Dedifferentiated amniotic fluid mesenchymal stem cell (primary cell): ENCODE measurements around the gene RAPSN.

ENCODE experiments used
- DNase-seq: peaks from one replicate; pipeline ENCODE4 v3.0.0-alpha.2; 2016; ENCODE audit errors: extremely low spot score

Gene RAPSN

DNA sequence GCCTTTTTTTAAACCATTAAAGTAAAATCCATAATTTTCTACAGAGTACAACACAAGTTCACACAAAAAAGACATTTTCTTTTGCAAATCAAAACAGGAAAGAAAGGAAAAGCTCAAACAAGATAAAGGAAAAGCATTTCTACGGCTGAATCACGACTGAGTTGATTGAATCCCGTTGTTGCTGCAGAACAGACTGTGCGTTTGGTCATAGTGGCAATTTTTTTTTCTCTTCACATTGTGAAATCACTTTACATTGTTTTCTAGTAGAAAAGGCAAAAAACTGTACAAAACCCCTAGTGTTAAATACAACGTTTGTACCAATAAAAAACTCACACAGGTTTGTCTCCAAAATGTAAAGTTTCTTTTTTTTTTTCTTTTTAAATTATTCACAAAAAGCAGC, 17.3 kb upstream of the RAPSN start:
- no peak for DNase-seq

DNA sequence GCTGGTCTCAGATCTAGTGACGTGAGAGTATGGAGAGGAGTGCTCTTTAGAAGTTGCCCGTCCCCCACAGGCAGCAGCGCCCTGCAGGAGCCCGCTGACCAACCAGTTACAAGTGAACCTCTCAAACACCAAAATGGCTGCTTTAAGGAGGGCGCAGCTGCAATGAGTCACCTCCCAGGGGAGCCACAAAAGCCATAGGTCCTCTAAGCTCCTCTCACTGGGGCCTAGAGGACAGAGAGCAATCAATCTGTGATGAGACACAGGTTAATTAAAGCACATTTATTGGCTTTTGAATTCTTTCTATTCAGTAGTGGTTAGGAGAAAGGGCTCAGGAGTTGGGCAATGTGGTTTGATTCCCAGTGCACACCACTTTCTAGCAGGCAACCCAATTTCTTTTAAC, 15.5 kb upstream of the RAPSN start:
- DNase-seq: no peak

DNA sequence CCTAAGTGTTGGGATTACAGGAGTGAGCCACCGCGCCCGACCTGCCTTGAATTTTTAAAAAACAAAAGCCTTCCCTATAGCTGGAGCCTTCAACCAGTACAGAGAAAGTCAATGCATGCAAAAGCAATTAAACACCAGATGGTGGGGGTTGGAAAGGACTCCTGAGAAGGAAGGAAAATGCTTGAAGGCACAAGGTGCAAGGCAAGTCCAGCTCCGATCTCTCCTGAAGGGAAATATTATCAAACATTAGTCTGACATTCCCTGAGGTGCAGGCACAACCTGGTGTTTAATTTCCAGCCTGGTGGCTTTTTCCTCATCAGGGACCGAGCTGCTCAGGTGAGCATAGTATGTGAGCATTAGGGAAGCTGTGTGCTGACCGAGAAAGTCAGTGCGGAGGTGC, 12.9 kb upstream of the RAPSN start:
- no peak for DNase-seq

DNA sequence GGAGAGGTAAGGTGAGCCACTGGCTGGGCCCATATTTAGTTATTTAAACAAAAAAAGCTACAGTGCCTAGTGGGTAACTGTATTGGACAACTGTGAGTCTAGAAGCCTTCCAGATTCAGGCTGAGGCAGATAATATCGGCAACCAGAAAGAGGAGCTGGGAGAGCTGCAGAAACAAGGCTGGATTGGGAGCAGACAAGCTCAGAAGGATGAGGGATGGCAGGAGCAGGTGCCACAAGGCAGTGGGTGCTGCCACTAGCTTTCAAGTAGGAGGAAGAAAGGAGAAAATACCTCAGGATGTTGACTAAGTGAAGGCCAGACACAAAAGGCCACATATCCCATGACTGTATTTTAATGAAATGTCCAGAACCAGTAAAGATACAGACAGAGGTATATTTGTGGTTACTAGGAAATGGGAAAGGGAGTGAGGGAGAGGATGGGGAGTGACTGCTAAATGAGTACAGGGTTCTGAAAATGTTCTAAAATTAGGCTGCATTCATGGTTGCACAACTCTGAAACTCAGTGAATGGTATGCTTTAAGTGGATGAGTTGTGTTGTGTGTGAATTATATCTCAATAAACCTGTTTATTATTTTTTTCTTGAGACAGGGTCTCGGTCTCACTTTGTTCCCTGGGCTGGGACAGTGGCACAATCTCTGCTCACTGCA, 11.8 kb upstream of the RAPSN start:
- DNase-seq: no peak

DNA sequence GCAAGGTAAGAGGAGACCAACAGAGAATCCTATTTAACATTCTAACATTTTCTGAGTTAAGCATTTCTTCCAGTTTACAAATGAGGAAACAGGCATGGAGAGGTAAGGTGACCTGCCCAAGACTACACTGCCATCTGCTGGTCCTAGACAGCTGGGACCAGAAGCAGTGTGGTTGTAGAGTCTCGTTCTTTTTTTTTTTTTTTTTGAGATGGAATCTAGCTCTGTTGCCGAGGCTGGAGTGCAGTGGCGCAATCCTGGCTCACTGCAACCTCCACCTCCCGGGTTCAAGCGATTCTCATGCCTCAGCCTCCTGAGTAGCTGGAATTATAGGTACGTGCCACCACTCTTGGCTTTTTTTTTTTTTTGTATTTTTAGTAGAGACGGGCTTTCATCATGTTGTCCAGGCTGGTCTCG, 5.3 kb upstream of the RAPSN start:
- DNase-seq: peak; percentile 62

DNA sequence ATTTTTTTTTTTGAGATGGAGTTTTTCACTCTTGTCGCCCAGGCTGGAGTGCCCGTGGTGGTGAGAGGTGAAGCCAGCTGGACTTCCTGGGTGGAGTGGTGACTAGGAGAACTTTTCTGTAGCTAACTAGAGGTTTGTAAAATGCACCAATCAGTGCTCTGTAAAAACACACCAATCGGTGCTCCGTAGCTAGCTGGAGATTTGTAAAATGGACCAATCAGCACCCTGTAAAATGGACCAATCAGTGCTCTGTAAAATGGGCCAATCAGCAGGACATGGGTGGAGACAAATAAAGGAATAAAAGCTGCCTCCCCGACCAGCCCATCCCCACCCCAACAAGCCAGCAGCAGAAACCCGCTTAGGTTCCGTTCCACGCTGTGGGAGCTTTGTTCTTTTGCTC, 4.4 kb upstream of the RAPSN start:
- DNase-seq: no peak

DNA sequence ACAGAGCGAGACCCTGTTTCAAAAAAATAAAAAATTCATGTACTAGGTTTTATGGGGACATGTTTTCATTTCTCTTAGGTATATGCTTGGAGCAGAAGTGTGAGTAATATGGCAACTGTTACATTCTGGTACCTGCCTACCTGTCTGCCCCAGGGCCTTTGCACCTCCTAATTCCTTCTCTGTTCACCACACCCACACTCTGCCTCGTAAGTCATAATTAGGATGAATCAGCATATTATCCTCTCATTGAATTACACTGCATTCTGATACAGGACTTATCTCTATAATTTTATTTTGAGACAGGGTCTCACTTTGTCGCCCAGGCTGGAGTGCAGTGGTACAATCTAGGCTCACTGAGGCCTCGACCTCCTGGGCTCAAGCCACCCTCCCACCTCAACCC, 3.1 kb upstream of the RAPSN start:
- DNase-seq: no peak

DNA sequence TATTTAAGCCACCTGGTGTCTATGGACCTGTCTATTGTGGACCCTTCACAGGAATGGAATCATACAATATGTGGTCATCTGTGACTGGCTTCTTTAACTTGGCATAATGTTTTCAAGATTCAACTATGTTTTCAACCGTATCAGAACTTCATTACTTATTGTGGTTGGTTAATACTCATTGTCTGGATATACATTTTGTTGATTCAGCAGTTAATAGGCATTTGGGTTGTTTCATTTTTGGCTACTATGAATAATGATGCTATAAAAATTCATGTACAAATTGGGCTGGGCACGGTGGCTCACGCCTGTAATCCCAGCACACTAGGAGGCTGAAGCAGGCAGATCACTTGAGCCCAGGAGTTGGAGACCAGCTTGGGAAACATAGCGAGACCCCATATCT, 2.5 kb upstream of the RAPSN start:
- no peak for DNase-seq

DNA sequence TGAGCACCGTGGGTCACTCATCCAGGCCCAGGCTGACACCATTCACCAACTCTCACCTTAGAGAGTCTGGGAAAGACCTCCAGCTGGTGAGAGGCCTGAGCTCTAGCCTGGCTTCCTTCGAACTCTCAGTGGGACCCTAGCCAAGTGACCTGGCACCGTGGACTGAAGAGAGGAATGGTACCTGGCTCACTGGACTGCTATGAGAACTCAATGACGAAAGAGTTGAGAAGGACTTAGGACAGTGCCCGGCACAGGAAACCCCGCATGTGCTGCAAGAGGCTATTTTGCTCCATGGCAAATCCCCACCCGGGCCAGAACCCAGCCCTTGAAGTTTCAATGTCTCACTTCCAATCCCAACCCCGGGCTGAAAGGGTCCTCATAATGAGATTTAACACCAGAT, 605 bp upstream of the RAPSN start:
- DNase-seq: no peak

DNA sequence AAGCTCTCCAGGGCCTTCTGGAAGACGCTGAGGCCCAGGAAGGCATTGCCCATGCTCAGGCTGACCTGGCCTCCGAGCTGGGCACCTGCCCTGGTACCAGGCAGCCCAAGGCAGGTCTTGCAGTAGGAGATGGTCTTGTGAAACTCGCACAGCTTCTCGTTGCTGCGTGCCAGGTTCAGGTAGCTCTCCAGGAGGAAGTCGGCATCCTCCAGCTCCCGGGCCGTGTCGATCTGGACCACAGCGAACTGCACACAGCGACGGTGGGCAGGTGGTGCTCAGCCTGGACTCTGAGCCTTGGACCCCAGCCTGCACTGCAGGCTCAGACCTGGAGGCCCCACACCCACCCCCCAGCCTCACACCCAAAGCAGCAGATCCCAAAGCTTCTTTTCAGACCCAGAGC, 1.0 kb downstream of the RAPSN start:
- no peak for DNase-seq

DNA sequence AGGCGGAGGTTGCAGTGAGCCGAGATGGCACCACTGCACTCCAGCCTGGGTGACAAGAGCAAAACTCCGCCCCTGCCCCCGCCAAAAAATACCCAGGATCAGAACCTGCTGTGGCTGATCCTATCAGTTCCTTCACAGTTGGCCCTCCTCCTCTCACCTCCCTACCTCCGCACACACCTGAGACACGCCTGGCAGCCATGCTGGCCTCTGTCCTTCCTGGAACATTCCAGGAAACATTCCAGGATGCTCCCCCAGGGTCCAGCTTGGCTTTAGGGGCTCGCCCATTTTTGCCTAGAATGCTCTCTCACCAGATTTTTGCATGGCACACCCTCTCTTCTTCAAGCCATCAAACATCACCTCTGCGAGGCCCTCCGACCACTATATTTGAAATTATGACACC, 2.1 kb downstream of the RAPSN start:
- DNase-seq: no peak

DNA sequence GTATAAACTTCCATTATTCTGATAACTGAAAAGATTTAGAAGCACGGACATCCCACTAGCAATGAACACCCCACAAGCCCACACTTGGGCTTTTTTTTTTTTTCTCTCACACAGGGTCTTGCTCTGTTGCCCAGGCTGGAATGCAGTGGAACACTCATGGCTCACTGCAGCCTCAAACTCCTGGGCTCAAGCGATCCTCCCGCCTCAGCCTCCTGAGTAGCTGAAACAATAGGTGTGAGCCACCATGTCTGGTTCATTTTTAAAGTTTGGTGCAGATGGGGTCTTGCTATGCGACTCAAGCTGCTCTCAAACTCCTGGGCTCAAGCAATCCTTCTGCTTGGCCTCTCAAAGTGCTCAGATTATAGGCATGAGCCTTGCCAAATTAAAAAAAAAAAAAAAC, 3.1 kb downstream of the RAPSN start:
- DNase-seq: no peak

DNA sequence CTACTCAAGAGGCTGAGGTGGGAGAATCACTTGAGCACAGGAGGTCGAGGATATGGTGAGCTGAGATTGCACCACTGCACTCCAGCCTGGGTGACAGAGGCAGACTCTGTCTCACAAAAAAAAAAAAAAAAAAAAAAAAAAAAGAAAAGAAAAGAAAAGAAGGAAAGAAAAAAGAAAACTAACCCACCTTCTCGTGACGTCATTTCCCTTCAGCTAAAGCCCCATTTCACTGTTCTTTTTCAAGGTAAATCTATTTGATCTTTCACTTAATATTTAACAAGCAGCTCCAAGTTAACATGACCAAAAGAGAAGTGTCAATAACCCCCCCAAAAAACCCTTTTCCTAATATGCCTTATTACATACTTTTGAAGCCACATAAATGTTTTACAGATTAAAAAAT, 5.1 kb downstream of the RAPSN start:
- DNase-seq: no peak

DNA sequence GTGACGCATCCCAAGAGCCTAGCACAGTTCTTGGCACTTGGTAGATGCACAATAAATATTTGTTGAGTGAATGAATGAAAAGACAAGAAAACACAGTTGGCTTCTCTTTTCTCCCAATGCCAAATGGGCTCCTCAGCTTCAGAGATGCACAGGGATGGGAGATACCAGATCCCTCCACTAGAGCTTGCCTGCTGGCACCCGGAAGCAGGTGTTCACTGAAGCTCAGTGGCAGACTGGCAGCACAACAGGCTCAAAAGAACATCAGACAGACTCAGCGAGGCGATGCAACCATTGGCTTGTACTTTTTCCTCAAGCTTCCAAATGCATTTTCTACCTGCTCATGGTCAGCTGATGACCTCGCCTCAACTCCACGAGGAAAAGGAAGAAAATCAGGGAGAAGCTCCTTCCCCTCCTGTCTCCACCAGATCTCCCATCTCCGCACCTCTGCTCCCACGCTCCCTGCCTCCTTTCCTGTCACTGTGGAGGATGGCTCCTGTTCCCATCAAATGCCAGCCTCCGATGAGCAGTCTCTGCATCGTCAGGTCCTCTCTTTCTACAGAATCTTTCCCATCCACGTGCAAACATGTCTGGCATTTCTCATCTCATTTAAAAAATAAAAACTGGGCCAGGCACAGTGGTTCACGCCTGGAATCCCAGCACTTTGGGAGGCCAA, 5.8 kb downstream of the RAPSN start:
- no peak for DNase-seq

DNA sequence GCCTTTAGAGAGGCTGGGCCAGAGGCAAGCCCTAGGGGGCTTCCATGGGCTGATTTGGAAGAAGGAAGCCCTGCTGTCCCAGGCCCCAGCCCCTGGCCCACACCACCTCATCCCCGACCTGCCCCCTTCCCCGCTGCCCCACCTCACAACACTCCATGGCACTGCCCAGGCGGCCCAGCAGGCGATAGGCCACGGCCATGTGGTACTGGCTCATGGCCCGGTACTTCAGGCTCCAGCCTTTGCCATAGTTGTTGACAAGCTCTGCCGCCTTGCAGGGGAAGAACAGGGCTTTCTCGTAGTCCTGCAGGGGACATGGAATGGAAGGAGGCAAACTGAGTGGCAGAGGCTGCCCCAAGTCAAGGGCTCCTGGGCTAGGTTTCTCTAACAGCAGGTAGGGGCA, 6.4 kb downstream of the RAPSN start:
- DNase-seq: no peak

DNA sequence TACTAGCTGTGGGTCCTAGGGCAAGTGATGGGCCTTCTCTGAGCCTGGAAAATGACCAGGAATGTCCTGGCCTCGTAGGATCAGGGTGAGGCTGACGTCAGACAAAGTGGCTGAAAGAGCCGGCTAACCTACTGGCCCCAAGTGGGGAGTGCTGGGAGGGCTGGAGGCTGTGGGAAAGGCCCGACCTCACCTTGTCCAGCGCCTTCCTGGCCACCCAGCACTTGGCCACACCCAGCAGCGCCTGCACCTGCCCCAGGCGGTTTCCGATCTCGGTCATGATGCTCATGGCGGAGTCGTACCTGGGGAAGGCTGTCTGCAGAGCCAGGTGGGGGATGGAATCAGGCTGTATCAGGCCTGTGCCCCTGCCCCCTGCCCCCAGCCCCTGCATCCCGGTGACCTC, 7.5 kb downstream of the RAPSN start:
- DNase-seq: no peak

DNA sequence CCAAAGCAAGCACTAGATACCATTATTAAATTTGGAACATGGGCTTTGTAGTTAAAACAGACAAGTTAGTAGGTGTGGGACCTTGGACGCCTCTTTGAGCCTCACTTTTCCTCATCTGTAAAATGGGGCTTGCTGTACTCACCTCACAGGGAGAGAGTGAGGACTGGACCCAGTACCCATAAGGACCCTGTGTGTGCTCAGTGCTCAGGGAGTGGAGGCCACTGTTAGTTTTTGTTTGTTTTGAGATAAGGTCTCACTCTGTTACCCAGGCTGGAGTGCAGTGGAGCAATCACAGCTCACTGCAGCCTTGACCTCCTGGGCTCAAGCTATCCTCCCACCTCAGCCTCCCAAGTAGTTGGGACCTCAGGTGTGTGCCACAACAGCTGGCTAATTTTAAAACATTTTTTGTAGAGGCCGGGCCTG, 8.9 kb downstream of the RAPSN start:
- DNase-seq: no peak

DNA sequence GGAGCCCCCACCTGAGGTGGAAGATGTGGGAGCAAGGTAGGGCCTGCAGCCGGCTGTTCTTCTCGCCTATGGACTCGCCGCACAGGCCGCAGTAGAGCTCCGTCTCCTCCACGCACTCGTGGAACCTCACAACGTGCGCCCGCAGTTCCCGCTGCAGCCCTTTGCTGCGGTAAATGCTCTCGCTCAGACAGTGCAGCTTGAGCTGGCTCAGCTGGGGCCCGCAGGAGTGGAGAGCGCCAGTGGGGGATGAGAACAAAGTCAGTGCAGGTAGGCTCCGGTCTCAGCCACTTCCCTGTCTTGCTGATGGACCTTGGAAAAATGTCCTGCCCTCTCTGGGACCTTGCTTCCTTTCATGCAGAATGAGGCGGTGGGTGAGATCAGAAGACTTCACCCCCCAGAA, 10.2 kb downstream of the RAPSN start:
- no peak for DNase-seq

DNA sequence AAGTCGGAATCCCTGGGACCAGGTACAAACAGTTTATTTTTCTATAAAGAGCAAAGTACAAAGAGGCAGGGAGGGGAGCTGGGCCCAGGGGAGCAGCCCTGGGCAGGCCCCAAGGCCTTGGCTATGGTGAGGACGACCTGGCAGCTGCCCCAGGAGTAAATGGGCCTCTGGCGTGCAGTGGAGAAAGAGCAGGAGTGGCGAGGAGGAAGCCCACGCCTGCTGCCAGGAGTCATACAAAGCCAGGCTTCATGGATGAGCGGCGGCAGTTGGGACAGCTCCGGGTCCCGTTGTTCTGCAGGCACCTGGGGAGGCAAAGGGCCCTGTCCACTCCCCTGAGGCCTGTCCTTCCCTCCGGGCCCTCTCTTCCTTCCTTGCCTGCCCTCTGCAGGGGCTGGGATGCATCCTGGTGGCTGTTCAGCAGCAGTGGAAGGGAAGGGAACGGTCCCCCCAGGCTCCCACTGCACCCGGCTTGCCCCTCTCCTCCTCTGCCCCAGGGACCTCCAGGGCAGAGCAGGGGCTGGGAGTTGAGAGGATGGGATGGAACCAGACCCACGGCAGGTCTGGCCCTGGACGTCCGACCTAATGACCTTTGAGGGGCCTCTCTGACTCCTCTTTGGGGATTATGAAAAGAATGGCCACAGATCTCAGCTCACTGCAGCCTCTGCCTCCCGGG, 11.1 kb downstream of the RAPSN start:
- no peak for DNase-seq

DNA sequence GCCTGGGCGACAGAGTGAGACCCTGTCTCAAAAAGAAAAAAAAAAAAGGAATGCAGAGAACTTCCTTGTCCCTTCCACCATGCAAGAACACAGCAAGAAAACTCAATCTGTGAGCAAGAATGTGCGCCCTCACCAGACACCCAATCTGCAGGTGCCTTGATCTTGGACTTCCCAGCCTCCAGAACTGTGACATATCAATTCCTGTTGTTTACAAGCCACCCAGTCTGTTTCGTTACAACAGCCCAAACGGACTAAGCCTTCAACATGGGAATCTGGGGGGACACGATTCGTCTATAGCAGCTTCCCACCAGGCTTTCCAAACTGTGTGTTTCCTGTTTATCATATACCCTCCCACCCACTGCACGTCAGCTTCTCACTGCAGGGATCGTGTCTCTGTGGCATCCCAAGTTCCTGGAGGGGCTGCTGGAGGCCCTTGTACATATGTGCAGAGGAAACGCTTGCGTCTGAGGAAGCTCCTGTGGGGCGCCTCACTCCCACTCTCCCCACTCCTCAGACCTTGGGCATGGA, 11.7 kb downstream of the RAPSN start:
- DNase-seq: no peak

DNA sequence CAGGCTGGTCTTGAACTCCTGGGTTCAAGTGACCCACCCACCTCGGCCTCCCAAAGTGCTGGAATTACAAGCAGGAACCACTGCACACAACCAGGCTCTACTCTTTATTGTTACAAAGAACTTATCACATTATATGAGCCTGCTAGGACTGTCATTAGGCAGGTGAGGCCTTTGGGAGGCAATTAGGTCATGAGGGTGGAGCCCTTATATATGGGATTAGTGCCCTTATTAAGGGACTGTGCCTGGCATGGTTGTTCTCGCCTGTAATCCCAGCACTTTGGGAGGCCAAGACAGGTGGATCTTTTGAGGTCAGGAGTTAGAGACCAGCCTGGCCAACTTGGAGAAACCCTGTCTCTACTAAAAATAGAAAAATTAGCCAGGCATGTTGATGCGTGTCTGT, 12.2 kb downstream of the RAPSN start:
- DNase-seq: no peak

DNA sequence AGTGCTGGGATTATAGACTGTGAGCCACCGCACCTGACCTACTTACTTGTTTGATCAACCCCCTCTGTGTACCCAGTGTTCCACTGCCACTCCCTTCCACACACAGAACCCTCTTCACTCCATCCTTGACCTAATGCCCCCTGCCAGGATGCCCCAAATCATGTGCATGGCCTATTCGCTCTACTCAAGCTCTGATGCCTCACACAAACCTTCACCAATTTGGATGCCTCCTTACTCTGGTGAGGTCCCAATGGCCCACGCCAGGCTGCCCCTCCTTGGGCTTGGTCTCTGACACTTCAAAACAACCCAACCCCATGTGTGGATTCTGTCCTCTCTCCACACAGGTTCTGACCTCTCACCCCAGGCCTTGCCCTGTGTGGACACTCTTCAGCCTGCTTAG, 13.2 kb downstream of the RAPSN start:
- no peak for DNase-seq
